Astrocyte of the hippocampus (primary cell): ENCODE results near the gene DCP1B.
A peak's percentile ranks its signal among the peaks of the same experiment; 100 is the strongest.
"Not testable (repeated sequence)": the region's sequence is repeated elsewhere in the genome, so short reads cannot be mapped to it uniquely, and the experiment has no call there.

Experiments used
- DNase-seq: peaks from one replicate; pipeline ENCODE4 v3.0.0; 2011; ENCODE audit warnings: low read depth, low spot score

The DCP1B gene

GRCh38 chr12:1977109-1977508 lies 27.1 kb downstream of the DCP1B start:
- no peak for DNase-seq

- no peak for DNase-seq
Observed at GRCh38 chr12:1974812-1975211, 29.4 kb downstream of the DCP1B start.

- DNase-seq: peak; percentile 62
Observed at GRCh38 chr12:1972856-1973317, 31.4 kb downstream of the DCP1B start.

GRCh38 chr12:1972260-1972659 lies 32.0 kb downstream of the DCP1B start:
- peak; percentile 41 for DNase-seq

- no peak for DNase-seq
Observed at GRCh38 chr12:1970331-1970900, 33.8 kb downstream of the DCP1B start.

- no peak for DNase-seq
Observed at GRCh38 chr12:1966561-1967226, 37.6 kb downstream of the DCP1B start.

- DNase-seq: no peak
Observed at GRCh38 chr12:1965916-1966315, 38.3 kb downstream of the DCP1B start.

- no peak for DNase-seq
Observed at GRCh38 chr12:1962051-1963020, 41.9 kb downstream of the DCP1B start.

- no peak for DNase-seq
Observed at GRCh38 chr12:1956716-1957115, 47.5 kb downstream of the DCP1B start.

- DNase-seq: no peak
Observed at GRCh38 chr12:1949771-1950470, 54.3 kb downstream of the DCP1B start.

- DNase-seq: no peak
Observed at GRCh38 chr12:1948883-1949282, 55.4 kb downstream of the DCP1B start.

GRCh38 chr12:1947081-1947480 lies 57.2 kb downstream of the DCP1B start:
- peak; percentile 84 for DNase-seq

- DNase-seq: no peak
Observed at GRCh38 chr12:1946296-1946695, 58.0 kb downstream of the DCP1B start.

- DNase-seq: not testable (repeated sequence)
Observed at GRCh38 chr12:1945502-1945901, 58.8 kb downstream of the DCP1B start.

- peak; percentile 92 for DNase-seq
Observed at GRCh38 chr12:1939801-1940607, 64.3 kb downstream of the DCP1B start.

- no peak for DNase-seq
Observed at GRCh38 chr12:1939331-1939730, 64.9 kb downstream of the DCP1B start.

GRCh38 chr12:1937481-1938224 lies 66.6 kb downstream of the DCP1B start:
- DNase-seq: no peak

GRCh38 chr12:1936406-1937320 lies 67.6 kb downstream of the DCP1B start:
- DNase-seq: peak; percentile 96
